A549 treated with CORT108297 at 1 μM for 4 hours (cell line): Measurements from ENCODE around the gene C16orf90. TPM values are rescaled to one million over a fixed set of nuclear protein-coding genes. Genes with fewer than 3 reads are reported as not detected.

ENCODE experiments used
- total RNA-seq: library from RNA; stranded (reverse); fragments of 200-300 nt; extraction: Qiagen RNA extraction; gene quantifications from 5 replicates; pipeline ENCODE4 v1.2.3, GENCODE V29; 2022

The C16orf90 gene
- total RNA-seq = not detected in 5 replicates

GRCh38 chr16:3495176-3495575 lies at the start of gene C16orf90:
TSS of gene C16orf90 (minus strand) at chr16:3495489. CDS start at chr16:3495421, 68 bp downstream.

Other genes starting within 250 kb of the C16orf90 start
- not detected in 5 replicates for gene MEFV, start 238.9 kb downstream of the C16orf90 start, total RNA-seq
- gene ZNF263, start 212.0 kb downstream of the C16orf90 start, total RNA-seq = 33.4 to 40.7 TPM (median 35.7 TPM) in 5 replicates
- 1.3 to 1.9 TPM (median 1.6 TPM) in 5 replicates for gene TIGD7, start 190.1 kb downstream of the C16orf90 start, total RNA-seq
- 10.0 to 12.8 TPM (median 11.2 TPM) in 5 replicates for gene ZNF75A, start 190.0 kb downstream of the C16orf90 start, total RNA-seq
- not detected in 5 replicates for gene OR2C1, start 139.6 kb downstream of the C16orf90 start, total RNA-seq
- 10.7 to 18.4 TPM (median 15.1 TPM) in 5 replicates for gene ZSCAN32, start 94.5 kb downstream of the C16orf90 start, total RNA-seq
- 11.4 to 13.7 TPM (median 13.1 TPM) in 5 replicates for gene ZNF174, start 94.3 kb downstream of the C16orf90 start, total RNA-seq
- gene ZNF597, start 52.0 kb downstream of the C16orf90 start, total RNA-seq = 0.82 to 1.1 TPM (median 0.95 TPM) in 5 replicates
- 46.0 to 56.4 TPM (median 55.2 TPM) in 5 replicates for gene NAA60, start 51.8 kb downstream of the C16orf90 start, total RNA-seq
- gene CLUAP1, start 5.5 kb upstream of the C16orf90 start, total RNA-seq = 18.8 to 23.2 TPM (median 21.7 TPM) in 5 replicates
- gene NLRC3, start 81.9 kb upstream of the C16orf90 start, total RNA-seq = 0.01 to 0.05 TPM (median 0.02 TPM) in 4 of 5 replicates, not detected in the other
- 4.1 to 5.6 TPM (median 4.7 TPM) in 5 replicates for gene SLX4, start 116.1 kb upstream of the C16orf90 start, total RNA-seq
- gene DNASE1, start 159.2 kb upstream of the C16orf90 start, total RNA-seq = 2.8 to 5.7 TPM (median 4.2 TPM) in 5 replicates
- 115 to 143 TPM (median 140 TPM) in 5 replicates for gene TRAP1, start 222.0 kb upstream of the C16orf90 start, total RNA-seq